ENCODE data around the gene CLCN3.
"Not testable (repeated sequence)": the region's sequence is repeated elsewhere in the genome, so short reads cannot be mapped to it uniquely, and the experiment has no call there.

CLCN3 gene

GRCh38 chr4:169619518-169619957 is 840 bp upstream of the CLCN3 start:
- TF ChIP-seq TAF1 (IDR thresholded peaks at IDR 0.05; ENCODE audit: borderline replicate concordance, low read depth, low read length) (no peak), POLR2AphosphoS5 (IDR thresholded peaks at IDR 0.05; ENCODE audit: low read depth, low read length) (no peak), POLR2A (IDR thresholded peaks at IDR 0.05; ENCODE audit: low read depth, low read length) (no peak)
- FAIRE-seq (peak; percentile 56), DNase-seq (ENCODE audit: insufficient read length) (no peak)

- FAIRE-seq (no peak), DNase-seq (ENCODE audit: insufficient read length) (no peak)
- TF ChIP-seq TAF1 (IDR thresholded peaks at IDR 0.05; ENCODE audit: borderline replicate concordance, low read depth, low read length) (no peak), POLR2A (IDR thresholded peaks at IDR 0.05; ENCODE audit: low read depth, low read length) (no peak), POLR2AphosphoS5 (IDR thresholded peaks at IDR 0.05; ENCODE audit: low read depth, low read length) (no peak)
Observed at GRCh38 chr4:169620880-169621248, 486 bp downstream of the CLCN3 start.

- FAIRE-seq (peak; percentile 68), DNase-seq (ENCODE audit: insufficient read length) (no peak)
- TF ChIP-seq TAF1 (IDR thresholded peaks at IDR 0.05; ENCODE audit: borderline replicate concordance, low read depth, low read length) (no peak), POLR2AphosphoS5 (IDR thresholded peaks at IDR 0.05; ENCODE audit: low read depth, low read length) (no peak), POLR2A (IDR thresholded peaks at IDR 0.05; ENCODE audit: low read depth, low read length) (no peak)
Observed at GRCh38 chr4:169621731-169622492, 1.5 kb downstream of the CLCN3 start.

GRCh38 chr4:169622566-169622965 is 2.2 kb downstream of the CLCN3 start:
- TF ChIP-seq POLR2AphosphoS5 (IDR thresholded peaks at IDR 0.05; ENCODE audit: low read depth, low read length), result no peak
- TF ChIP-seq POLR2A (IDR thresholded peaks at IDR 0.05; ENCODE audit: low read depth, low read length), result no peak
- no peak for TF ChIP-seq TAF1 (IDR thresholded peaks at IDR 0.05; ENCODE audit: borderline replicate concordance, low read depth, low read length)
- DNase-seq (ENCODE audit: insufficient read length), result no peak
- FAIRE-seq, result no peak

- DNase-seq (ENCODE audit: insufficient read length); FAIRE-seq: not testable (repeated sequence)
Observed at GRCh38 chr4:169624012-169624411, 3.6 kb downstream of the CLCN3 start.

- DNase-seq (ENCODE audit: insufficient read length), result no peak
- TF ChIP-seq POLR2AphosphoS5 (IDR thresholded peaks at IDR 0.05; ENCODE audit: low read depth, low read length) (no peak), POLR2A (IDR thresholded peaks at IDR 0.05; ENCODE audit: low read depth, low read length) (no peak), TAF1 (IDR thresholded peaks at IDR 0.05; ENCODE audit: borderline replicate concordance, low read depth, low read length) (no peak)
- no peak for FAIRE-seq
Observed at GRCh38 chr4:169625886-169626285, 5.5 kb downstream of the CLCN3 start.

- TF ChIP-seq TAF1 (IDR thresholded peaks at IDR 0.05; ENCODE audit: borderline replicate concordance, low read depth, low read length) (no peak), POLR2A (IDR thresholded peaks at IDR 0.05; ENCODE audit: low read depth, low read length) (no peak), POLR2AphosphoS5 (IDR thresholded peaks at IDR 0.05; ENCODE audit: low read depth, low read length) (no peak)
- DNase-seq (ENCODE audit: insufficient read length), result no peak
- FAIRE-seq, result no peak
Observed at GRCh38 chr4:169626331-169627282, 6.2 kb downstream of the CLCN3 start.

GRCh38 chr4:169627307-169627706 is 6.9 kb downstream of the CLCN3 start:
- TF ChIP-seq TAF1 (IDR thresholded peaks at IDR 0.05; ENCODE audit: borderline replicate concordance, low read depth, low read length) (no peak), POLR2A (IDR thresholded peaks at IDR 0.05; ENCODE audit: low read depth, low read length) (no peak), POLR2AphosphoS5 (IDR thresholded peaks at IDR 0.05; ENCODE audit: low read depth, low read length) (no peak)
- DNase-seq (ENCODE audit: insufficient read length) (no peak), FAIRE-seq (no peak)

GRCh38 chr4:169628579-169628978 is 8.2 kb downstream of the CLCN3 start:
- DNase-seq (ENCODE audit: insufficient read length) (no peak), FAIRE-seq (no peak)
- no peak for TF ChIP-seq TAF1 (IDR thresholded peaks at IDR 0.05; ENCODE audit: borderline replicate concordance, low read depth, low read length)
- no peak for TF ChIP-seq POLR2A (IDR thresholded peaks at IDR 0.05; ENCODE audit: low read depth, low read length)
- no peak for TF ChIP-seq POLR2AphosphoS5 (IDR thresholded peaks at IDR 0.05; ENCODE audit: low read depth, low read length)

- TF ChIP-seq TAF1 (IDR thresholded peaks at IDR 0.05; ENCODE audit: borderline replicate concordance, low read depth, low read length) (no peak), POLR2AphosphoS5 (IDR thresholded peaks at IDR 0.05; ENCODE audit: low read depth, low read length) (no peak), POLR2A (IDR thresholded peaks at IDR 0.05; ENCODE audit: low read depth, low read length) (no peak)
- no peak for FAIRE-seq
- no peak for DNase-seq (ENCODE audit: insufficient read length)
Observed at GRCh38 chr4:169630069-169630468, 9.7 kb downstream of the CLCN3 start.

- DNase-seq (ENCODE audit: insufficient read length) (no peak), FAIRE-seq (no peak)
- TF ChIP-seq POLR2AphosphoS5 (IDR thresholded peaks at IDR 0.05; ENCODE audit: low read depth, low read length) (no peak), TAF1 (IDR thresholded peaks at IDR 0.05; ENCODE audit: borderline replicate concordance, low read depth, low read length) (no peak), POLR2A (IDR thresholded peaks at IDR 0.05; ENCODE audit: low read depth, low read length) (no peak)
Observed at GRCh38 chr4:169632896-169633295, 12.5 kb downstream of the CLCN3 start.

- no peak for DNase-seq (ENCODE audit: insufficient read length)
- TF ChIP-seq TAF1 (IDR thresholded peaks at IDR 0.05; ENCODE audit: borderline replicate concordance, low read depth, low read length) (no peak), POLR2AphosphoS5 (IDR thresholded peaks at IDR 0.05; ENCODE audit: low read depth, low read length) (no peak), POLR2A (IDR thresholded peaks at IDR 0.05; ENCODE audit: low read depth, low read length) (no peak)
- peak; percentile 33 for FAIRE-seq
Observed at GRCh38 chr4:169634975-169635374, 14.6 kb downstream of the CLCN3 start.

Measured in GM12892 (cell line).